Stomach (tissue), 4 donors: ENCODE measurements around the gene MYO1E.

Experiments used
- POLR2A ChIP-seq, 4 donors: fragments of 450-650 bp; IDR thresholded peaks; one replicate each; pipeline ENCODE4 v1.6.1; 2016; ENCODE audit warnings: antibody characterized with exemption in 4 of 4, control low read depth in 2 of 4, mild to moderate bottlenecking in 1 of 4, moderate library complexity in 1 of 4
- TF ChIP-seq, protein P1 (sequence below), 7 experiments: fragments of 450-650 bp in 4 of 7; fragments of 200-600 bp in 3 of 7; sonication (generic) in 3 of 7; IDR thresholded peaks; one replicate each; pipeline ENCODE4 v1.5.1; 2016 to 2019; ENCODE audit warnings: antibody characterized with exemption in 7 of 7, control low read depth in 2 of 7, mild to moderate bottlenecking in 1 of 7

DNA sequence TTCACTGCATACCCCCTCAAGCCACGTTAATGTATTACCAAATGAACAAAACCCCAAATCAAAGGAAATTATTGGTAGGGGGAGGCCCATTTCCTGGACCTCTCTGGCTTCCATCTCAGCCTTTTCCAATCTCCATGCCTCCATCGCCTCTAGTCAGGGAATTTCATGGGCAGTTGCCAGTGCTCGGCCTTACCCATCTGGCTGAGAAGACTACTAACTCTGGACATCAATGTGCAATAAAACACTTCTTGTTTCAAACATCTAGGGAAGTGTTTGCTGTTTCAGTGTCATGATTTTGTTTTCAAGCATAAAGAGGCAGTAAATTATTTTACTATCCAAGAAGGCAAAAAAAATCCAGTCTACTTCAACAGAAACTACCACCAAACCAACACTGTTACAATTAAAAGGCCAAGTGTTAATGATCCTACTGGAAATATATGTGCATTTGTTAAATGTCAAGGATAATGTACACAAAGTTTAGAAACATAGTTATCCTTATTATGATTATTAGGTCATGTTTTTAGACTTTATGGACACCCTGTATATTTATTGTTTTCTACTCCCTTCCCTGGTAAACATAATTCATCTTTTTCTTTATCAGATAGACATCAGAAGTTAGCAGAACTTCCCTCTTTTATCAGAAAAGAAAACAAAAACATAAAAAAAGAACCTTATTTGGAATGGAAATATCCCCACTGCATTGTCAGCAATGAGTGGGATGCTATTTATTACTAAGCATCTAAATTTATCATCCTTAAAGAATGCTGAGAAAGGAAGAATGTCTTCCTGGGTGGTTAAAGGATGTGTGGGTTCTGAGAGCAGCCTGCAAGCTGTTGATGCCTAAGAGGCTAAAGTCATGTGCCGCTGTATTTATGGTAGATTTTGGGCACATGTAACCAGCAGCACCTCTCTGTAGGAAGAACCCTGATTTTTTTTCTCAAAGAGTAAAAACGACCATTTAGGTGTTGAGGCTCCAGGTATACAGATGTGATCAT lies 150.9 kb downstream of the MYO1E start:
- TF ChIP-seq POLR2A (IDR thresholded peaks at IDR 0.05): no peak
- TF ChIP-seq, protein P1, sequence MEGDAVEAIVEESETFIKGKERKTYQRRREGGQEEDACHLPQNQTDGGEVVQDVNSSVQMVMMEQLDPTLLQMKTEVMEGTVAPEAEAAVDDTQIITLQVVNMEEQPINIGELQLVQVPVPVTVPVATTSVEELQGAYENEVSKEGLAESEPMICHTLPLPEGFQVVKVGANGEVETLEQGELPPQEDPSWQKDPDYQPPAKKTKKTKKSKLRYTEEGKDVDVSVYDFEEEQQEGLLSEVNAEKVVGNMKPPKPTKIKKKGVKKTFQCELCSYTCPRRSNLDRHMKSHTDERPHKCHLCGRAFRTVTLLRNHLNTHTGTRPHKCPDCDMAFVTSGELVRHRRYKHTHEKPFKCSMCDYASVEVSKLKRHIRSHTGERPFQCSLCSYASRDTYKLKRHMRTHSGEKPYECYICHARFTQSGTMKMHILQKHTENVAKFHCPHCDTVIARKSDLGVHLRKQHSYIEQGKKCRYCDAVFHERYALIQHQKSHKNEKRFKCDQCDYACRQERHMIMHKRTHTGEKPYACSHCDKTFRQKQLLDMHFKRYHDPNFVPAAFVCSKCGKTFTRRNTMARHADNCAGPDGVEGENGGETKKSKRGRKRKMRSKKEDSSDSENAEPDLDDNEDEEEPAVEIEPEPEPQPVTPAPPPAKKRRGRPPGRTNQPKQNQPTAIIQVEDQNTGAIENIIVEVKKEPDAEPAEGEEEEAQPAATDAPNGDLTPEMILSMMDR (IDR thresholded peaks at IDR 0.05): no peak
